Activated CD4-positive, alpha-beta T cell treated with anti-CD3 and anti-CD28 coated beads, Interleukin-2, amount 50 U/mL, for 4 hours (primary cell): ENCODE measurements around the gene CORO2A.
A peak's percentile ranks its signal among the peaks of the same experiment; 100 is the strongest.
"Not testable (repeated sequence)": the region's sequence is repeated elsewhere in the genome, so short reads cannot be mapped to it uniquely, and the experiment has no call there.

Source experiments
- DNase-seq, 2 experiments: peaks; one replicate each; pipeline ENCODE4 v3.0.0-alpha.2; 2020

Gene CORO2A

GRCh38 chr9:98104445-98104881 is 88.0 kb downstream of the CORO2A start:
- DNase-seq: no peak

DNA sequence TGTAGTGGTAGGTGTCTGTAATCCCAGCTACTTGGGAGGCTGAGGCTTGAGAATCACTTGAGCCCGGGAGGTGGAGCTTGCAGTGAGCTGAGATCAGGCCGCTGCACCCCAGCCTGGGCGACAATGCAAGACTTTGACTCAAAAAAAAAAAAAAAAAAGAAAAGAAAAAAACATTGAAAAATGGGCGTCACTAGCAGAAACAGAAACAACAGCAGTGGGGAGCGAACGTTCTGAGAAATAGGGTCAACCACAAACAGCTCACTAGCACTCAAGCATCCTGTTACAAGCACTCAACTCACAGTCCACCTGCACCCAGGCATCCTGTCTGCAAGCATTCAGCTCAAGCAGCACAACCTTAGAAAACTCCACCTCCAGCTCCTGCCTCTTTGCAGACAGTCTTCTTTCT is 90.6 kb downstream of the CORO2A start:
- peak; percentile 64 to 69 for DNase-seq

GRCh38 chr9:98101416-98101815 is 91.0 kb downstream of the CORO2A start:
- no peak for DNase-seq

GRCh38 chr9:98100456-98100855 is 92.0 kb downstream of the CORO2A start:
- DNase-seq: no peak

GRCh38 chr9:98099898-98100297 is 92.5 kb downstream of the CORO2A start:
- DNase-seq: no peak

DNA sequence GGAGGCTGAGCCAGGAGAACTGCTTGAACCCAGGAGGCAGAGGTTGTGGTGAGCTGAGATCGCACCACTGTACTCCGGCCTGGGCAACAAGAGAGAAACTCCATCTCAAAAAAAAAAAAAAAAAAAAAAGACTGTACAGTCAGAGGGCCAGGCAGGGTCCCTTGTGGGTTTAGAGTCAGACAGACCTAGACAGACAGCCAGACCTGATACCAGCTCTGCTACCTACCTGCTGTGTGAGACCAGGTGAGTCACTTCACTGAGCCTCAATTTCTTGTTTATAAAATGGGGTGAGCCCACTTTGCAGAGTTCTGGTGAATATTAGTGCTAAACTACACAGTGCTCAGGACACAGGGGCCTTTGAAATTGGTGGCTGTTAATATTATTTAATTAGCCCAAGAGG is 93.1 kb downstream of the CORO2A start:
- no peak for DNase-seq

- peak; percentile 44 to 45 for DNase-seq
Measured at GRCh38 chr9:98097836-98098235, 94.6 kb downstream of the CORO2A start.

DNA sequence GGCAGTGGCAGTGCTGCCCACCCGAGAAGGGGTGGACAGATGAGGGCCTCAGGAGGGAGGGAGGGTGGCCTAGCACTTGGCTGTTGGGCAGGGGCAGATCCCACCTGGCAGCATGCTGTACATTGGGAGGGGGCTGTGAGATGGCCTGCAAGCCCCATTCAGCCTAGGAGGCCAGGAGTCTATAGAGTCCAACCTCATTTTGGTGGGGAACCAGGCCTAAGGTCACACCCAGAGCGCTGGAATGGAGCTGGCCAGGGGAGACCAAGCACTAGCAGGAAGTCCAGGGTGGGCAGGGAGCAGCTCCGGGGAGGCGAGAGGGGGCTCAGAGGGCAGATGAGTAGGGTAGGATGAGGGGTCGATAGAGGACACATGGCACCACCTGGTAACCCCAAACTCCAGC is 96.3 kb downstream of the CORO2A start:
- no peak for DNase-seq

- no peak for DNase-seq
Measured at GRCh38 chr9:98095401-98095800, 97.0 kb downstream of the CORO2A start.

GRCh38 chr9:98094851-98095250 is 97.6 kb downstream of the CORO2A start:
- DNase-seq: no peak

- DNase-seq: no peak
Measured at GRCh38 chr9:98094316-98094715, 98.1 kb downstream of the CORO2A start.

DNA sequence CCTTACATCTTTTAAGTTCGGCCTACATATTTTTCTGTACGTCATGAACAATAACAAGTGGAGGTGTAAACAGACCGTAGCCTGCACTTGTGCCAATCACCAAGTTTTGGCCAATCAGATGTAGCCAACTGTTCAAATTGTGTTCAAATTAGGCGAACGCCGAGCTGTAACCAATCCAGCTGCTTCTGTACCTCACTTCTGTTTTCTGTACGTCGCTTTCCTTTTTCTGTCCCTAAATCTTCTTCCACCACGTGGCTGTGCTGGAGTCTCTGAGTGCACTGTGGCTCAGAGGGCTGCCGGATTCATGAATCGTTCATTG is 99.9 kb downstream of the CORO2A start:
- no peak for DNase-seq

GRCh38 chr9:98091735-98092612 is 100.5 kb downstream of the CORO2A start:
- no peak for DNase-seq

DNA sequence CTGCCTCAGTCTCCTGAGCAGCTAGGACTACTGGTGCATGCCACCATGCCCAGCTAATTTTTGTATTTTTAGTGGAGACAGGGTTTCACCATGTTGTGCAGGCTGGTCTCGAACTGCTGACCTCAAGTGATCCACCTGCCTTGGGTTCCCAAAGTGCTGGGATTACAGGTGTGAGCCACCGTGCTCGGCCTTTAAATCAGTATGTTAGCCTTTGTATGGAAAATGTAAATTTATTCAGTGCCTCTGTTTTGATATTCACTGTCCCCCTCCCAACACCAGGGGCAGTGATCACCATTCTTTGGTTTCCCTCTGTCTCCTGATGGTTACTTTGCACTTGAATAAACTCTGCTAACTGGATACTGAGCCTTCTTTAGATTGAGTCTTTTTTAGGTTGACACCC is 101.8 kb downstream of the CORO2A start:
- not testable (repeated sequence) for DNase-seq

DNA sequence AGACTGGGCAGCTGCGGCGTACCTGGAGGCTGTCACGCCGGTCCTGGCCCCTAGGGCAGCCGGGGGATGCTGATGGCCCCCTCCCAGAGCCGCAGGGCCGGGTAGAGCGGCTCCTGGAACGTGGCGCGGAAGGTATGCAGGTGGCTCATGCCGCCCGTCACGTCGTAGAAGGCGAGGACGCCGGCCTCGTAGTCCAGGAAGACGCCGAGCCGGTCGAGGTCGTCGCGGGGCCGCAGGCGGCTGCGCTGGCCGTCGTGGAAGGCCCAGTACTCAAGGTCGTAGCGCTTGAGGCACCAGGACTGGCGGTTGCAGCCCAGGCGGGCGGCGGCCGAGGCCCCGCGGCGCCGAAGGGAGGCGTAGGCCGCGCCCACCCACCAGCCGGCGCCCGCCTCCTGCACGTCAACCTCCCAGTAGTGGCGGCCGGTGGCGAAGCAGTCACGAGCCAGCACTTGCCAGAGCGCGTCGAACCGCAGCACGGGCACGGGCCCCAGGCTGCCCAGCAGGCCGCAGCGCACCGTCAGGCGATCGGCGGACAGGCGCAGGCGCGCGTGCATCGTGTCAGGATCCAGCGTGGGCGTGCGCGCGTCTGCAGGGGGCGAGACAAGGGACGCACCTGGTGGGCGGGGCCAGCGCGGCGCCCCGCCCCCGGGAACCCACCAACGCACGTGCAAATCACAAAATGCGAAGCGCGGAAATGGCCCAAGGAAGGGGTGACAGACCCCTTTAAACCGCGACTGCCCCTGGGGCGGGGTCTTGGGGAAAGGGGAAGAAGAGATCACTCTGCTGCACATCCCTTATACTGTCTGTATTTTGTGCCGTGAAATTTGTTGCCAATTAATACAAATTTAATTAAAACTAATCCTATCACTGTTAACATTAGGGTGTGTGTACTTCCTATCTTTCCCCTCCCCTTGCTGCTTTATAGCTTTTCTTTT is 104.8 kb downstream of the CORO2A start:
- DNase-seq: no peak

DNA sequence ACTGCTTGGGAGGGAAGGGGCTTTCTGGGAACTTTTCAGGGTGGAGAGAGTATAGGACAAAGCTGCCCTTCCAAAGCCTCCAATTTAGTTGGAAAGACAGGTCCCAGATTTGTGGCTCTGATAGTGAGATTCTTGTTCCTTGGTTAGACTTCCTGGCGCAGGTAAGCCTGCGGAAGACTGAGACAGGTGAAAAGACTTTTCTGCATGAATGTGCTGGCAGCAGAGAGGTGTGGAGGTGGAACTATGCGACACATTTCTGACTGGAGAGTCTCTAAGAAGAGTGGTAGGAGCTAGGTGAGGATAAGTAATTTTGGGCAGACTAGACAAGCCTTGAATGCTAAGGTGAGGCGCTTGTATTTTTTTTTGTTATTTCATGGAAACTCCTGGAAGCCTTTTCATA is 106.0 kb downstream of the CORO2A start:
- no peak for DNase-seq

- no peak for DNase-seq
Measured at GRCh38 chr9:98085944-98086343, 106.5 kb downstream of the CORO2A start.

DNA sequence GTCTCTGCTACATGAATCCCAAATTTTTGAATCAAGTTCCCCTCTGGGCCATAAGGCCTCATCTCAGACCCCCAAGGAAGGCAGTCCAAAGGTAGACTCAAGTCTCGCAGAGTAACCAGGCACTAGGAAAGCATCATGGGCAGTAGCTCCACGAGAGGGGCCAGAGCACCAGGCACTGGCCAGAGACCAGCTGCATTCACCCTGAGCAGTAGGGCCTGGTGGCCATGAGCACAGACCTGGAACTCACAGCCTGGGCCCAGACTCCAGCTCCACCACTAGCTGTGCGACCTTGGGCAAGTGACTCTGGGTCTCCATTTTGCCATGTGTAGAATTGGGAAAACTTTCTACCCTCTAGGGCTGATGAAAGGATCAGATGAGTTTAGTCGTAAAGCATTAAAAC is 107.4 kb downstream of the CORO2A start:
- DNase-seq: no peak

GRCh38 chr9:98084396-98084795 is 108.0 kb downstream of the CORO2A start:
- no peak for DNase-seq

- no peak for DNase-seq
Measured at GRCh38 chr9:98083566-98084183, 108.8 kb downstream of the CORO2A start.

DNA sequence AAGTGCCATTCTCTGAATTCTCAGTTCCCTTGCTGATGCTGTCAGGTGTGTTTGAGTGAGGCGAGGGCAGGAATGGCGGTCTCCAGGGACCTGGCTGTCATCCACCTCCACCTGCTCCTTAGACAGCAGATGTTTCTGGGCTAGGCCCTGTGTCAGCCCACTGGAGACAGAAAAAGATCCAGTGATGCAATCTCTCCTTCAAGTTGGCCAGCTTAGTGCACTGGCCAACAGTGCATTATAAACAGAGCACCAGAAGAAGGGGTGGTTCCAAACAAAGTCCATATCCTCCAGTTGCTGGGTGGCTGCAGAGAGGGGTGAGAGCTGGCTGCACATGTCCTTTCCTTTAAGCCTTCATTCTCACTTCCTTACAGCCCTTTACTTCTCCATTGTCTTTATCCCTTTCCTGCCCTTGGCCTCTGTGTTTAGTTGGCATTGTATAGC is 109.4 kb downstream of the CORO2A start:
- no peak for DNase-seq

GRCh38 chr9:98081477-98082219 is 110.8 kb downstream of the CORO2A start:
- DNase-seq: peak; percentile 51 to 62

- no peak for DNase-seq
Measured at GRCh38 chr9:98080780-98081179, 111.7 kb downstream of the CORO2A start.
